GM18526 (cell line): ENCODE results near the gene PYDC1.

Source experiments
- POLR2A ChIP-seq: IDR thresholded peaks from 3 replicates; pipeline ENCODE4 v1.6.1; 2011; ENCODE audit not compliant: insufficient read length; ENCODE audit errors: extremely low read depth

The PYDC1 gene

GRCh38 chr16:31190818-31191444 is 26.0 kb downstream of the PYDC1 start:
- TF ChIP-seq POLR2A, result no peak

- peak; percentile 10 for TF ChIP-seq POLR2A
These were observed 26.9 kb downstream of the PYDC1 start for GRCh38 chr16:31190061-31190460.

GRCh38 chr16:31189412-31189778 is 27.5 kb downstream of the PYDC1 start:
- TF ChIP-seq POLR2A, result no peak

- no peak for TF ChIP-seq POLR2A
These were observed 28.2 kb downstream of the PYDC1 start for GRCh38 chr16:31188450-31189411.

- TF ChIP-seq POLR2A, result no peak
These were observed 29.1 kb downstream of the PYDC1 start for GRCh38 chr16:31187808-31188189.

- no peak for TF ChIP-seq POLR2A
These were observed 29.8 kb downstream of the PYDC1 start for GRCh38 chr16:31186930-31187807.

GRCh38 chr16:31186176-31186575 is 30.8 kb downstream of the PYDC1 start:
- no peak for TF ChIP-seq POLR2A

- no peak for TF ChIP-seq POLR2A
These were observed 31.6 kb downstream of the PYDC1 start for GRCh38 chr16:31185339-31185738.

- no peak for TF ChIP-seq POLR2A
These were observed 32.0 kb downstream of the PYDC1 start for GRCh38 chr16:31184888-31185287.

GRCh38 chr16:31183432-31184428 is 33.2 kb downstream of the PYDC1 start:
- no peak for TF ChIP-seq POLR2A

GRCh38 chr16:31182391-31182790 is 34.5 kb downstream of the PYDC1 start:
- no peak for TF ChIP-seq POLR2A

- no peak for TF ChIP-seq POLR2A
These were observed 35.7 kb downstream of the PYDC1 start for GRCh38 chr16:31181102-31181830.

- TF ChIP-seq POLR2A, result peak; percentile 100
These were observed 37.0 kb downstream of the PYDC1 start, which contains the start of gene FUS for GRCh38 chr16:31179747-31180459. TSS of gene FUS (plus strand) at chr16:31180139. CDS start at chr16:31180215, 76 bp downstream.

- TF ChIP-seq POLR2A, result no peak
These were observed 37.7 kb downstream of the PYDC1 start for GRCh38 chr16:31179219-31179746.
